RKO (cell line): ENCODE measurements around the gene KRTAP2-1.
"Not testable (repeated sequence)": the region's sequence is repeated elsewhere in the genome, so short reads cannot be mapped to it uniquely, and the experiment has no call there.

ENCODE experiments used
- DNase-seq: peaks from one replicate; pipeline ENCODE4 v3.0.0-alpha.2; 2016; ENCODE audit warnings: low spot score

The KRTAP2-1 gene

DNA sequence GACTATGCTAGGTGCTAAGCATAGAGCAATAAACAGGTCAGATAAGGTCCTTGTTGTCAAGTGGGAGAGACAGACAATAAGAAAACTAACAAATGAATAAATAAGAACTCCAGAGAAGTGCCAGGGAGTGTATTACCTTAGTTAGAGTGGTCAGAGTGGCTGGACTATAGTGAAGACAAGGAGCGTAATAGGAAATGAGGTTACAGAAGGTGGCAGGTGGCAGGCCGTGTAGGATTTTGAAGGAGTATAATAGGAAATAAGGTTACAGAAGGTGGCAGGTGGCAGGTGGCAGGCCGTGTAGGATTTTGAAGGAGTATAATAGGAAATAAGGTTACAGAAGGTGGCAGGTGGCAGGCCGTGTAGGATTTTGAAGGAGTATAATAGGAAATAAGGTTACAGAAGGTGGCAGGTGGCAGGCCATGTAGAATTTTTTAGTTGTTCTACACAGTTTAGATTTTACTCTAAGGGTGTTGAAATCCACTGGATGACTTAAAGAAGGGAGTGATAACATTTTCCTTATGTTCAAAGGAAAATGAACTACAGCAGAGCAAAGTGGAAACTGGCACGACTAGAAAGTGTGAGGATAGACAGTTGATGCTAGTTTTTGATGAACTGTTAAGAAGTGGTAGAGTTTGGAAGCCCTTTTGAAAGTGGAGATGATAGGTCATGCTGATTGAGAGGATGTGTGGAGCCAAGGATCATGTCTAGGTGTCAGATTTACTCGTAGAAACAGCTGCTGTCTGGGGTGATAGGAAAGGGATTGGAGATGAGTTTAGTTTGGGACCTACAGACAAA, 34.6 kb downstream of the KRTAP2-1 start:
- DNase-seq = no peak

DNA sequence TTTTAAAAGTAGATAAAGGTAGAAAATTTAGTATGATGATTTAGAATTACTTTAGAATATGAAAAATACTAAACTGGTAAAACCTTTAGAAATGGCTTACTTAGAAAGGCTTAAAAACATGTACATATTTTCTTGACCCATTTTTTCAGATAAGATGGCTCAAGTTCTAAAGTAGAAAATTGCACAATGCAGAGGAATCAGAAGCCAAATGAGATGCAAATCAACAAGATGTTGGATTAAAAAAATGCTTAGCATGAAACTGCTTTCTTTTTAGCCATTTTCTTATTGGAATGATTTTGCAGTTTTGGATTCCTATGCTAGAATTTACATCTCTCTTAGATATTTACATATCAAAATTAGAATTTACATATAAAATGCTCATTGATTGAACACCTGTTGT, 36.7 kb downstream of the KRTAP2-1 start:
- no peak for DNase-seq

GRCh38 chr17:41009936-41010335, 37.2 kb downstream of the KRTAP2-1 start:
- no peak for DNase-seq

GRCh38 chr17:41009301-41009760, 37.8 kb downstream of the KRTAP2-1 start:
- no peak for DNase-seq

GRCh38 chr17:41008811-41009210, 38.3 kb downstream of the KRTAP2-1 start, which contains the start of gene KRTAP3-1:
KRTAP3-1 (minus strand) TSS chr17:41009128; CDS start chr17:41009074, 54 bp downstream.
- DNase-seq = no peak

DNA sequence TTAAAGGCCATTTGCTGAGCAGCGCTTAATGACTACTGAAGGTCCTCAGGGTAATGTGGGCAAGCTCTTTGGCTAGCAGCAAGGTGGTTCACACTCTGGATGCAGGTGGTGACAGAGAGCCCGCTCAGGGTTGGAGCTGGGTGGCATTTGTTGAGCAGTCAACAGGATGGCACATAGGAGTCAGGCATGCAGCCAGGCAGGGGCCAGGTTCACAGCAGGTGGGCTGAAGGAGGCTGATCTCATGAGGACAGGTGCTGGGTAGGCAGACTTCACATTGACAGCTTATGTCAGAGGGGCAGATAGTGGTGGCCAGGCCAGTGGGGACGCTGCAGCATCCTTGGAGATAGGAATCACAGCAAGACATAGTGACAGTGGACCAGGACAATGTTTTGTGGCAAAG, 42.7 kb downstream of the KRTAP2-1 start:
- no peak for DNase-seq

DNA sequence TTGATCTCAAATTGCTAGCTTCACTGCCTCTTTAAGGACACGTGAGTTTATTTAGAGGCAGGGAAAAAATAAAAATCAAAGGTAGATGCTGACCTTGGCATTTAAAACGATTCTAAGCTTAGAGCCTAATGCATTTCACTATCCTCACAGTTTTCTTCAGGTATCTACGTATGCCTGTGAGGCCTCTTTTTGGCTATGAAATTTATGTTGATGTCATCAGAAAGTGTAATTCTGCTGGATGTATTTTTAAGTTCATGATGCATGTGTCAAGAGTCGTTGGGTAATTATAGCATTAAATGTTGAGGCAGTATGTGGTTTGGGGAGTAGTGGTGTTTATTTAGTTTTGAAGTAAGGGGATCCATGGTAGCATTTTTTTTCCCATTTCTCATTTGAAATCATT, 43.2 kb downstream of the KRTAP2-1 start:
- DNase-seq = no peak

DNA sequence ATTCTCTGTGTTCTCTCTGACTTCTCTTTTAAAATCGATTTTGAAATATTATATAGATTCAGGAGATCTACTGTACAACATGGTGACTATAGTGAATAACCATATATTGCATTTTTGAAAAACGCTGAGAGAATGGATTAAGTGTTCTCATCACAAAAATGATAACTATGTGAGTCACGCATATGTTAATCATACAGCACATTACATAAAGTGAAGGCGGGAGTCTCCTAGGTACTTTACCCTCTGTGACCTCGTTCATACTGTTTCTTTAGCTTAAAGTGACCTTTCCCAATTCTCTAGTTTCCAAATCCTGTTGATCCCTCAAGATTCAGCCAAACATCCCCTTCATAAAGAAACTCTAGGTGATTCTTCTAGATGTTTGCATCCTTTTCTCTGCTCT, 44.3 kb downstream of the KRTAP2-1 start:
- peak; percentile 58 for DNase-seq

GRCh38 chr17:41001795-41002194, 45.3 kb downstream of the KRTAP2-1 start:
- no peak for DNase-seq

GRCh38 chr17:40999563-40999962, 47.6 kb downstream of the KRTAP2-1 start, which contains the start of gene KRTAP3-2:
KRTAP3-2 (minus strand) TSS chr17:40999906; CDS start chr17:40999853, 53 bp downstream.
- not testable (repeated sequence) for DNase-seq

GRCh38 chr17:40997361-40997760, 49.8 kb downstream of the KRTAP2-1 start:
- DNase-seq = no peak

DNA sequence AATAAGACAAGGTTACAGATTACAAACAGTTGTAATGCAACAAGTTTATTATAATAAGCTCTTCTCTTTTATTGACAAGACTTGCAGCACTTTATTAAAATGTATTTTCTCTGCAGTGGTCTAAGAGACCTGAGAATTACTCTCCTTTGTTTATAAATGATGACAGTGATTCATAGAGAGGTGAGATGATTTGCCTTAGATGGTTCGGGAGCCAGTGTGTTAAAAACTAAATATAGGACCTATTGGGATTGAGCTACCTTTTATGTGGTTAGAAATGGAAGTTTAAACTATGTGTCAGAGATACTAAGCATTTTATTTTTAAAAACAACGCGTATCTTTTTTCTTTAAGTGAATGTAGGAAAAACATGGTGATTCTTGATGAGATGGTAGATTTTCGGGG, 50.3 kb downstream of the KRTAP2-1 start:
- no peak for DNase-seq
